H9 (cell line): ENCODE data around the gene PLS1. TPM values are rescaled to one million over a fixed set of nuclear protein-coding genes. Genes with fewer than 3 reads are reported as not detected.

Experiments
- DNase-seq: peaks from one replicate; pipeline ENCODE4 v3.0.0-alpha.2; 2017
- H2AFZ ChIP-seq: one replicate; pipeline ENCODE4 v1.6.1; 2013; ENCODE audit warnings: mild to moderate bottlenecking, low read length, control low read depth, moderate library complexity
- H2AK5ac ChIP-seq: 2 replicates; pipeline ENCODE4 v1.6.1; 2013; ENCODE audit warnings: low read length, control low read depth, mixed read lengths; ENCODE audit not compliant: insufficient read length
- H2BK120ac ChIP-seq: one replicate; pipeline ENCODE4 v1.6.1; 2013; ENCODE audit warnings: low read depth, mild to moderate bottlenecking, low read length, control low read depth, inconsistent platforms; ENCODE audit not compliant: poor library complexity, severe bottlenecking
- H2BK12ac ChIP-seq: 2 replicates; pipeline ENCODE4 v1.6.1; 2013; ENCODE audit warnings: low read length, control low read depth, mixed read lengths, low read depth; ENCODE audit not compliant: insufficient read length
- H2BK15ac ChIP-seq: 2 replicates; pipeline ENCODE4 v1.6.1; 2013; ENCODE audit warnings: low read depth, low read length, control low read depth
- H2BK20ac ChIP-seq: one replicate; pipeline ENCODE4 v1.6.1; 2013; ENCODE audit warnings: low read depth, mild to moderate bottlenecking, low read length, control low read depth, inconsistent platforms; ENCODE audit not compliant: poor library complexity, severe bottlenecking
- H2BK5ac ChIP-seq: 2 replicates; pipeline ENCODE4 v1.6.1; 2013; ENCODE audit warnings: low read length, control low read depth, mixed read lengths; ENCODE audit not compliant: insufficient read length
- H3K14ac ChIP-seq: 2 replicates; pipeline ENCODE4 v1.6.1; 2013; ENCODE audit warnings: low read length, control low read depth; ENCODE audit not compliant: insufficient read depth
- H3K18ac ChIP-seq: 2 replicates; pipeline ENCODE4 v1.6.1; 2013; ENCODE audit warnings: low read depth, mild to moderate bottlenecking, mixed read lengths, low read length, control low read depth; ENCODE audit not compliant: insufficient read length
- H3K23ac ChIP-seq: 2 replicates; pipeline ENCODE4 v1.6.1; 2013; ENCODE audit warnings: low read length, control low read depth, mixed read lengths, low read depth; ENCODE audit not compliant: insufficient read length
- H3K23me2 ChIP-seq: 2 replicates; pipeline ENCODE4 v1.6.1; 2013; ENCODE audit warnings: low read depth, mild to moderate bottlenecking, mixed read lengths, low read length, control low read depth; ENCODE audit not compliant: insufficient read length, poor library complexity, severe bottlenecking
- H3K27ac ChIP-seq: 2 replicates; pipeline ENCODE4 v1.5.1; 2013; ENCODE audit warnings: low read length, control low read depth, mixed read lengths, low read depth; ENCODE audit not compliant: insufficient read length
- H3K27me3 ChIP-seq: 2 replicates; pipeline ENCODE4 v1.6.1; 2013; ENCODE audit warnings: low read length, control low read depth, inconsistent platforms; ENCODE audit not compliant: insufficient read depth
- H3K4ac ChIP-seq: 2 replicates; pipeline ENCODE4 v1.6.1; 2013; ENCODE audit warnings: low read depth, mild to moderate bottlenecking, control low read depth, inconsistent platforms, low read length, moderate library complexity
- H3K4me1 ChIP-seq: 2 replicates; pipeline ENCODE4 v1.6.1; 2013; ENCODE audit warnings: low read length, control low read depth, inconsistent platforms; ENCODE audit not compliant: insufficient read depth
- H3K4me2 ChIP-seq: 2 replicates; pipeline ENCODE4 v1.6.1; 2013; ENCODE audit warnings: low read length, control low read depth, mixed read lengths; ENCODE audit not compliant: insufficient read length, insufficient read depth
- H3K56ac ChIP-seq: 2 replicates; pipeline ENCODE4 v1.6.1; 2013; ENCODE audit warnings: low read depth, mild to moderate bottlenecking, mixed read lengths, low read length, control low read depth; ENCODE audit not compliant: insufficient read length
- H3K79me1 ChIP-seq: 2 replicates; pipeline ENCODE4 v1.6.1; 2013; ENCODE audit warnings: low read depth, mild to moderate bottlenecking, moderate library complexity, low read length, control low read depth, inconsistent platforms; ENCODE audit not compliant: insufficient read depth, poor library complexity, severe bottlenecking
- H3K79me2 ChIP-seq: 2 replicates; pipeline ENCODE4 v1.6.1; 2013; ENCODE audit warnings: low read length, control low read depth, inconsistent platforms; ENCODE audit not compliant: insufficient read depth
- H3K9ac ChIP-seq: 2 replicates; pipeline ENCODE4 v1.6.1; 2013; ENCODE audit warnings: low read length, control low read depth, mixed read lengths; ENCODE audit not compliant: insufficient read length; ENCODE audit errors: extremely low read depth
- H3K9me3 ChIP-seq: one replicate; pipeline ENCODE4 v1.6.1; 2013; ENCODE audit warnings: low read depth, low read length, inconsistent platforms; ENCODE audit not compliant: control insufficient read depth
- H3T11ph ChIP-seq: one replicate; pipeline ENCODE4 v1.6.1; 2013; ENCODE audit warnings: mild to moderate bottlenecking, low read length, control low read depth, inconsistent platforms
- H4K20me1 ChIP-seq: one replicate; pipeline ENCODE4 v1.6.1; 2013; ENCODE audit not compliant: control insufficient read depth, insufficient read length, insufficient read depth
- H4K5ac ChIP-seq: 2 replicates; pipeline ENCODE4 v1.6.1; 2013; ENCODE audit warnings: low read depth, mild to moderate bottlenecking, mixed read lengths, low read length, control low read depth; ENCODE audit not compliant: insufficient read length
- H4K8ac ChIP-seq: replicated peaks from 2 replicates; pipeline ENCODE4 v1.6.1; 2013; ENCODE audit warnings: low read length, control low read depth, mixed read lengths, low read depth; ENCODE audit not compliant: insufficient read length
- H4K91ac ChIP-seq: 2 replicates; pipeline ENCODE4 v1.6.1; 2013; ENCODE audit warnings: low read depth, mild to moderate bottlenecking, moderate library complexity, mixed read lengths, low read length, control low read depth; ENCODE audit not compliant: insufficient read length
- H3K27ac Mint-ChIP-seq, 3 experiments: 2 replicates in 2 of 3; 3 replicates in 1 of 3; pipeline ENCODE4 v1.8.0; 2020 to 2021; ENCODE audit warnings: mixed read lengths in 3 of 3, mild to moderate bottlenecking in 1 of 3, moderate library complexity in 1 of 3
- H3K27me3 Mint-ChIP-seq: 2 replicates; pipeline ENCODE4 v1.8.0; 2021; ENCODE audit warnings: low read depth, mild to moderate bottlenecking, moderate library complexity, mixed read lengths
- H3K36me3 Mint-ChIP-seq, 3 experiments: 2 replicates in 2 of 3; 3 replicates in 1 of 3; pipeline ENCODE4 v1.8.0; 2020 to 2021; ENCODE audit warnings: low read depth in 3 of 3, mixed read lengths in 3 of 3; ENCODE audit not compliant: insufficient read depth in 1 of 3
- H3K4me1 Mint-ChIP-seq, 2 experiments: 2 replicates each; pipeline ENCODE4 v1.8.0; 2020; ENCODE audit warnings: mixed read lengths in 2 of 2
- H3K4me3 Mint-ChIP-seq, 2 experiments: 2 replicates in 1 of 2; 3 replicates in 1 of 2; pipeline ENCODE4 v1.8.0; 2020 to 2021; ENCODE audit warnings: mild to moderate bottlenecking in 2 of 2, mixed read lengths in 2 of 2, moderate library complexity in 1 of 2
- H3K9me3 Mint-ChIP-seq, 2 experiments: 2 replicates in 1 of 2; 3 replicates in 1 of 2; pipeline ENCODE4 v1.8.0; 2020; ENCODE audit warnings: mild to moderate bottlenecking in 2 of 2, mixed read lengths in 2 of 2, moderate library complexity in 1 of 2
- total RNA-seq: library from RNA; stranded (reverse); gene quantifications from 2 replicates; pipeline ENCODE4 v1.2.1, GENCODE V29; 2021
- TF ChIP-seq, protein P1 (sequence below): fragments of 200-600 bp; sonication (generic); conservative IDR thresholded peaks from 3 replicates; pipeline ENCODE4 v1.8.0; 2021; ENCODE audit warnings: antibody characterized with exemption, mild to moderate bottlenecking

The PLS1 gene
- total RNA-seq, 1 experiment from 2014 or later: 20.4 TPM

DNA sequence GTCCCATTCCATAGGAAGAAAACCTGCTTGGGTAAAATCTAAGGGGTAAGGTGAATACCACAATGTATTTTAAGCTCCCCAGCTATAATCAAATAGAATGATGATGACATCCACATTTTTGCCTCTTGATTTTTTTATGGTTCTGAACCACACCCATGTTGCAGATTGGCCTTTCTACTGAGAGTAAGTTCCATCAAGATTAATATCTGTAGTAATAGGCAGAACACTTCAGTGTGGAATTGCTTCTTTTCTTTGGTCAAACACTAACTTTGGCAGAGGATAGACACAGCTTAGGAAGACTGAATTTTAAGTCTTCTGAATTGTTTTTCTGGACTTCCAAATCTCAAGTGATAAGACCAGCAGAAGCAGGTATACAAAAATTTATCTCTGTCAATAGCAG is 27.0 kb downstream of the PLS1 start:
- H2BK15ac ChIP-seq: no peak overlapping the region
- no peaks in the 10 kb centered on the region for H3K9me3 ChIP-seq
- no peaks in the 10 kb centered on the region for H3K79me1 ChIP-seq
- Mint-ChIP-seq H3K9me3 (no peaks in the 10 kb centered on the region), H3K27ac (no peak overlapping the region), H3K27me3 (no peaks in the 10 kb centered on the region), H3K36me3 (no peaks in the 10 kb centered on the region), H3K4me3 (no peak overlapping the region), H3K4me1 (peaks cover 13 to 17% of the 10 kb centered on the region in 2 experiments)
- no peak overlapping the region for H3K23ac ChIP-seq
- TF ChIP-seq, protein P1, sequence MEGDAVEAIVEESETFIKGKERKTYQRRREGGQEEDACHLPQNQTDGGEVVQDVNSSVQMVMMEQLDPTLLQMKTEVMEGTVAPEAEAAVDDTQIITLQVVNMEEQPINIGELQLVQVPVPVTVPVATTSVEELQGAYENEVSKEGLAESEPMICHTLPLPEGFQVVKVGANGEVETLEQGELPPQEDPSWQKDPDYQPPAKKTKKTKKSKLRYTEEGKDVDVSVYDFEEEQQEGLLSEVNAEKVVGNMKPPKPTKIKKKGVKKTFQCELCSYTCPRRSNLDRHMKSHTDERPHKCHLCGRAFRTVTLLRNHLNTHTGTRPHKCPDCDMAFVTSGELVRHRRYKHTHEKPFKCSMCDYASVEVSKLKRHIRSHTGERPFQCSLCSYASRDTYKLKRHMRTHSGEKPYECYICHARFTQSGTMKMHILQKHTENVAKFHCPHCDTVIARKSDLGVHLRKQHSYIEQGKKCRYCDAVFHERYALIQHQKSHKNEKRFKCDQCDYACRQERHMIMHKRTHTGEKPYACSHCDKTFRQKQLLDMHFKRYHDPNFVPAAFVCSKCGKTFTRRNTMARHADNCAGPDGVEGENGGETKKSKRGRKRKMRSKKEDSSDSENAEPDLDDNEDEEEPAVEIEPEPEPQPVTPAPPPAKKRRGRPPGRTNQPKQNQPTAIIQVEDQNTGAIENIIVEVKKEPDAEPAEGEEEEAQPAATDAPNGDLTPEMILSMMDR: no peak
- no peak overlapping the region for H3K4ac ChIP-seq
- H3K27me3 ChIP-seq: no peaks in the 10 kb centered on the region
- no peak overlapping the region for H2AK5ac ChIP-seq
- no peak overlapping the region for H4K5ac ChIP-seq
- no peak overlapping the region for H3K9ac ChIP-seq
- no peak overlapping the region for H3K27ac ChIP-seq
- H4K91ac ChIP-seq: no peak overlapping the region
- H3K14ac ChIP-seq: no peak overlapping the region
- no peak overlapping the region for H2AFZ ChIP-seq
- H3K23me2 ChIP-seq: no peaks in the 10 kb centered on the region
- H4K8ac ChIP-seq: no peak overlapping the region
- no peak overlapping the region for H3K56ac ChIP-seq
- H2BK120ac ChIP-seq: no peak overlapping the region
- H2BK5ac ChIP-seq: no peak overlapping the region
- no peaks in the 10 kb centered on the region for H3K4me1 ChIP-seq
- no peak for DNase-seq
- no peak overlapping the region for H2BK12ac ChIP-seq
- H2BK20ac ChIP-seq: no peak overlapping the region
- no peaks in the 10 kb centered on the region for H3K79me2 ChIP-seq
- no peak overlapping the region for H3K18ac ChIP-seq
- H4K20me1 ChIP-seq: no peaks in the 10 kb centered on the region
- no peak overlapping the region for H3K4me2 ChIP-seq
- H3T11ph ChIP-seq: no peak overlapping the region
